ENCODE data around the gene CUEDC2. TPM values are rescaled to one million over a fixed set of nuclear protein-coding genes. Genes with fewer than 3 reads are reported as not detected.
"Not testable (repeated sequence)": the region's sequence is repeated elsewhere in the genome, so short reads cannot be mapped to it uniquely, and the experiment has no call there.

CUEDC2 gene
- total RNA-seq, 1 donor from 2014 or later = 41.2 TPM

DNA sequence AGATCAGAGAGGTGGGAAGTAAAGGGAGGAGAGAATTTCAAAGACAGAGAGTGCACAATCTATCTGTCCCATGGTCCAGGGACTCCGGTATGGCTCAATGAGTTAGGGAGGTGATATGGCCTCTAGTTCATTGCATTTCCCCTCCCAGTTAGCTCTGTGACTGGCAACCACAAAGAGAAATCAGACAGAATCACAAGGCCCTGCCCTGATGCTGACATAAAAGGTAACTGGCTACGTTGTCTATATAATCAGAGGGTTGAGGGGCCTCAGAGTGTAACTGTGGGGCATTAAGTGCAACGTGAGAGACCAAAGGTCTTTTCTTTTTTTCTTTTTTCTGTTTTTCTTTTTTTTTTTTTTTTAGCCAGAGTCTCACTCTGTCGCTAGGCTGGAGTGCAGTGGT lies 26.3 kb upstream of the CUEDC2 start:
- TF ChIP-seq, protein P1, sequence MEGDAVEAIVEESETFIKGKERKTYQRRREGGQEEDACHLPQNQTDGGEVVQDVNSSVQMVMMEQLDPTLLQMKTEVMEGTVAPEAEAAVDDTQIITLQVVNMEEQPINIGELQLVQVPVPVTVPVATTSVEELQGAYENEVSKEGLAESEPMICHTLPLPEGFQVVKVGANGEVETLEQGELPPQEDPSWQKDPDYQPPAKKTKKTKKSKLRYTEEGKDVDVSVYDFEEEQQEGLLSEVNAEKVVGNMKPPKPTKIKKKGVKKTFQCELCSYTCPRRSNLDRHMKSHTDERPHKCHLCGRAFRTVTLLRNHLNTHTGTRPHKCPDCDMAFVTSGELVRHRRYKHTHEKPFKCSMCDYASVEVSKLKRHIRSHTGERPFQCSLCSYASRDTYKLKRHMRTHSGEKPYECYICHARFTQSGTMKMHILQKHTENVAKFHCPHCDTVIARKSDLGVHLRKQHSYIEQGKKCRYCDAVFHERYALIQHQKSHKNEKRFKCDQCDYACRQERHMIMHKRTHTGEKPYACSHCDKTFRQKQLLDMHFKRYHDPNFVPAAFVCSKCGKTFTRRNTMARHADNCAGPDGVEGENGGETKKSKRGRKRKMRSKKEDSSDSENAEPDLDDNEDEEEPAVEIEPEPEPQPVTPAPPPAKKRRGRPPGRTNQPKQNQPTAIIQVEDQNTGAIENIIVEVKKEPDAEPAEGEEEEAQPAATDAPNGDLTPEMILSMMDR (IDR thresholded peaks at IDR 0.05) = no peak

DNA sequence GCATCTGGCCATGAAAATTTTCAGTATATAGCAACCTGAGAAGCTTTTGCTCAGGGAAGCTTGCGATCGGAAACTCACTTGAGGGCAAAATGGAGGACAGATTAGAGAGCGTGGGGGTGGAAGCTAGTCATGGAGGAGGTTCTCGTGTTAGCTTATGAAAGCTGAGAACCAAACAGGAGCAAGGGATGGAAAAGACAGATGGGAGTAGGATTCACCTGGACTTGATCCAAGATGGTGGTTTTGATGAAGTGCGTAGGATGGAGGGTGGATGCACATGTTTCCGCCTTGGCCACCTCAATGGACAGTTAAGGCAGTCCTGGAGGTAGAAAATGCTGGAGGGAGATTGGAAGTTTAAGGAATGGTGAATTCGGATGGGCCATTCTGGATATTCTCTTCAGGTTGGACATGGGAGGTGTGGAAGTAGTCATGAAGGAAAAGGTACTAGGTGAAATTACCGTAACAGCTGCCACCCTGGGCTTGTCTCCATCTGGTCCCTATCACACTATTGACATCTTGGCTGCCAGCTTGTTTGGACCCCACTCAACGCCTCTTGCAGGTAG lies 25.3 kb upstream of the CUEDC2 start:
- Histone ChIP-seq H3K27ac (no peak overlapping the region), H3K4me1 (peaks cover 56% of the 10 kb centered on the region), H3K9me3 (no peaks in the 10 kb centered on the region), H3K4me3 (no peak overlapping the region), H3K36me3 (no peaks in the 10 kb centered on the region), H3K27me3 (ENCODE audit: low read depth) (no peaks in the 10 kb centered on the region)
- no peak for ATAC-seq
- TF ChIP-seq, protein P1 (IDR thresholded peaks at IDR 0.05) = no peak
- DNase-seq = no peak
- intact Hi-C loops (cut with DNase I) = no loop called here

More for the DNA sequence above, 26.3 kb upstream of the CUEDC2 start:
- Histone ChIP-seq H3K9me3 (no peaks in the 10 kb centered on the region), H3K27ac (no peak overlapping the region), H3K4me3 (no peak overlapping the region), H3K27me3 (ENCODE audit: low read depth) (no peaks in the 10 kb centered on the region), H3K4me1 (peaks cover 49% of the 10 kb centered on the region), H3K36me3 (no peaks in the 10 kb centered on the region)
- intact Hi-C loops (cut with DNase I) = no loop called here
- ATAC-seq (no peak), DNase-seq (no peak)

DNA sequence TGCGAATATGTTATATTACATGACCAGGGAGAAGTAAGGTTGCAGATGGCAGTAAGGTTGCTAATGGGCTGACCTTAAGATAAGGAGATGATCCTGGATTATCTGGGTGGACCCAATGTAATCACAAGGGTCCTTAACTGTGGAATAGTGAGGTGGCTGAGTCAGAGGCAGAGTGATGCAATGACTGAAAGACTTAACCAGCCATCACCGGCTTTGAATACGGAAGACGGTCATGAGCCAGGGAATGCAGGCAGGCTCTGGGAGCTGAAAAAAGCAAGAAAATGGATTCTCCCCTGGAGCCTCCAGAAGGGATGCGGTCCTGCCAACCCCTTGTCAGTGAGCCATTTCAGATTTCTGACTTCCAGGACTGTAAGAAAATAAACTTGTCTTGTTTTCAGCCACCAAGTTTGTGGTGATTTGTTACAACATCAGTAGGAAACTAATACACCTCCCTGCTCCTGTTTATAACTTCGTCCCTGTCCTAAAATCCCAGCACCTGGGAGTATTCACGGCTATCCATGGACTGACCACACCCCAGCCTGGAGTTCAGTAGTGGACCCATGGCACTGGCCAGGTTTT lies 23.6 kb upstream of the CUEDC2 start:
- ATAC-seq (peak; percentile 74 to 83), DNase-seq (peak; percentile 61)
- intact Hi-C loops (cut with DNase I) = no loop called here
- Histone ChIP-seq H3K27me3 (ENCODE audit: low read depth) (no peaks in the 10 kb centered on the region), H3K9me3 (no peaks in the 10 kb centered on the region), H3K4me3 (no peak overlapping the region), H3K27ac (peak overlapping the region; percentile 76), H3K4me1 (peaks cover 61% of the 10 kb centered on the region), H3K36me3 (no peaks in the 10 kb centered on the region)
- TF ChIP-seq, protein P1 (IDR thresholded peaks at IDR 0.05) = no peak

DNA sequence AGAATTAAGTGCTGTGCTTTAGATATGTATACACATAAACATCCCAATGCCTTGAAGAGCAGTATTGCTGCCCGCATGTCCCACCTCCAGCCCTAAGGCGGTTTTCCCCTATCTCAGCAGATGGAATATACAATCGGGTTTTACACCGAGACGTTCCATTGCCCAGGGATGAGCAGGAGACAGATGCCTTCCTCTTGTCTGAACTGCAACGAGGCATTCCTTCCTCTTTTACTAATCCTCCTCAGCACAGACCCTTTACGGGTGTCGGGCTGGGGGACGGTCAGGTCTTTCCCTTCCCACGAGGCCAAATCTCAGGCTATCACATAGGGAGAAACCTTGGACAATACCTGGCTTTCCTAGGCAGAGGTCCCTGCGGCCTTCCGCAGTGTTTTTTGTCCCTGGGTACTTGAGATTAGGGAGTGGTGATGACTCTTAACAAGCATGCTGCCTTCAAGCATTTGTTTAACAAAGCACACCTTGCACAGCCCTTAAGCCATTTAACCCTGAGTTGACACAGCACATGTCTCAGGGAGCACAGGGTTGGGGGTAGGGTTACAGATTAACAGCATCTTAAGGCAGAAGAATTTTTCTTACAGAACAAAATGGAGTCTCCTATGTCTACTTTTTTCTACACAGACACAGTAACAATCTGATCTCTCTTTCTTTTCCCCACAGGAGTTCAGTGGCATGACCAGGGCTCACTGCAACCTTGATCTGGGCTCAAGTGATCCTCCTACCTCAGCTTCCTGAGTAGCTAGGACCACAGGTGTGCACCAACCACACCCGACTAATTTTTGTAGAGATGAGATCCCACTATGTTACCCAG lies 22.5 kb upstream of the CUEDC2 start:
- H3K4me3 ChIP-seq; H3K9me3 ChIP-seq; H3K27me3 ChIP-seq (ENCODE audit: low read depth); DNase-seq; H3K36me3 ChIP-seq; intact Hi-C loops (cut with DNase I): not testable (repeated sequence)
- peak in 1 of 2 donors; percentile 49 for ATAC-seq
- H3K27ac ChIP-seq = peak overlapping the region; percentile 76
- peaks cover 57% of the 10 kb centered on the region for H3K4me1 ChIP-seq

DNA sequence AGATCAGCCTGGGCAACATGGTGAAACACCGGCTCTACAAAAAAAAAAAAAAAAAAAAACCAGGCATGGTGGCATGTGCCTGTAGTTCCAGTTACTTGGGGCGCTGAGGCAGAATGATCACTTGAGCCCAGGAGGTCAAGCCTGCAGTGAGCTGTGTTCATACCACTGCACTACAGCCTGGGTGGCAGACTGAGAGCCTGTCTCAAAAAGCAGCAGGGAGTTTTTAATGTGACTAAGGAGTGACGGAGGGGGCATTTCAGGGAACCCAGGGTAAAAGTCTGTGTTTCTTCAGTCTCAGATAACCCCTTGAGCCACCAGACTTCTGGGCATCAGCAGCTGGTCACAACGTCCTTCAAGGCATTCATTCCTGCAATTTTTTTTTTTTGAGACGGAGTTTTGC lies 21.1 kb upstream of the CUEDC2 start:
- Histone ChIP-seq H3K4me1 (peaks cover 57% of the 10 kb centered on the region), H3K4me3 (no peak overlapping the region), H3K27me3 (ENCODE audit: low read depth) (no peaks in the 10 kb centered on the region), H3K9me3 (no peaks in the 10 kb centered on the region), H3K27ac (peak overlapping the region; percentile 76), H3K36me3 (no peaks in the 10 kb centered on the region)
- no peak for DNase-seq
- TF ChIP-seq, protein P1 (IDR thresholded peaks at IDR 0.05) = no peak
- ATAC-seq = no peak
- intact Hi-C loops (cut with DNase I) = no loop called here
